KMS-11 (cell line): ENCODE results near the gene VAT1L.

ENCODE experiments used
- H2AFZ ChIP-seq: fragments of 200-600 bp; sonication (generic); 2 replicates; pipeline ENCODE4 v1.6.1; 2016; ENCODE audit warnings: antibody characterized with exemption, mixed run types, low read depth
- H3K27ac ChIP-seq: fragments of 200-600 bp; sonication (generic); 2 replicates; pipeline ENCODE4 v1.6.1; 2016; ENCODE audit warnings: mild to moderate bottlenecking, mixed run types
- H3K27me3 ChIP-seq: fragments of 200-600 bp; sonication (generic); 2 replicates; pipeline ENCODE4 v1.6.1; 2017; ENCODE audit warnings: mild to moderate bottlenecking, low read depth, mixed run types, moderate library complexity; ENCODE audit not compliant: insufficient read depth
- H3K36me3 ChIP-seq: fragments of 200-600 bp; sonication (generic); 2 replicates; pipeline ENCODE4 v1.6.1; 2017; ENCODE audit warnings: mild to moderate bottlenecking, mixed run types; ENCODE audit not compliant: insufficient read depth
- H3K4me1 ChIP-seq: fragments of 200-600 bp; sonication (generic); 2 replicates; pipeline ENCODE4 v1.6.1; 2016; ENCODE audit warnings: mild to moderate bottlenecking, low read depth, mixed run types; ENCODE audit not compliant: poor library complexity, severe bottlenecking
- H3K4me2 ChIP-seq: fragments of 200-600 bp; sonication (generic); 2 replicates; pipeline ENCODE4 v1.7.0; 2016; ENCODE audit warnings: mild to moderate bottlenecking, mixed run types
- H3K4me3 ChIP-seq: fragments of 200-600 bp; sonication (generic); IDR thresholded peaks from 2 replicates; pipeline ENCODE4 v1.6.1; 2017; ENCODE audit warnings: low read depth, low read length, mixed read lengths; ENCODE audit not compliant: insufficient read depth
- H3K79me2 ChIP-seq: fragments of 200-600 bp; sonication (generic); 2 replicates; pipeline ENCODE4 v1.6.1; 2016; ENCODE audit warnings: low read depth, mixed run types; ENCODE audit not compliant: insufficient read depth
- H3K9ac ChIP-seq: fragments of 200-600 bp; sonication (generic); 2 replicates; pipeline ENCODE4 v1.6.1; 2016; ENCODE audit warnings: mild to moderate bottlenecking, mixed run types
- H4K20me1 ChIP-seq: fragments of 200-600 bp; sonication (generic); 2 replicates; pipeline ENCODE4 v1.6.1; 2016; ENCODE audit warnings: mild to moderate bottlenecking, mixed run types; ENCODE audit not compliant: insufficient read depth
- CTCF ChIP-seq: fragments of 200-600 bp; sonication (generic); conservative IDR thresholded peaks from 2 replicates; pipeline ENCODE4 v1.6.1; 2017; ENCODE audit warnings: low read depth, mild to moderate bottlenecking, antibody characterized with exemption, low read length, moderate library complexity, mixed read lengths

VAT1L gene

GRCh38 chr16:77895962-77896361 is 107.6 kb downstream of the VAT1L start:
- H3K27me3 ChIP-seq: no peaks in the 10 kb centered on the region
- H3K4me3 ChIP-seq: no peak overlapping the region
- H3K4me1 ChIP-seq: no peaks in the 10 kb centered on the region
- no peak overlapping the region for H3K27ac ChIP-seq
- no peak overlapping the region for H3K9ac ChIP-seq
- TF ChIP-seq CTCF: no peak
- no peaks in the 10 kb centered on the region for H4K20me1 ChIP-seq
- H3K79me2 ChIP-seq: no peaks in the 10 kb centered on the region
- no peak overlapping the region for H2AFZ ChIP-seq
- no peak overlapping the region for H3K4me2 ChIP-seq
- H3K36me3 ChIP-seq: no peaks in the 10 kb centered on the region

- Histone ChIP-seq H2AFZ (no peak overlapping the region), H3K9ac (no peak overlapping the region), H3K4me3 (no peak overlapping the region), H3K27me3 (no peaks in the 10 kb centered on the region), H3K36me3 (no peaks in the 10 kb centered on the region), H3K4me2 (no peak overlapping the region), H3K4me1 (no peaks in the 10 kb centered on the region), H4K20me1 (no peaks in the 10 kb centered on the region), H3K27ac (no peak overlapping the region), H3K79me2 (no peaks in the 10 kb centered on the region)
- TF ChIP-seq CTCF: no peak
These were observed 108.2 kb downstream of the VAT1L start for GRCh38 chr16:77896415-77897128.

- no peaks in the 10 kb centered on the region for H3K79me2 ChIP-seq
- H3K27me3 ChIP-seq: no peaks in the 10 kb centered on the region
- no peak overlapping the region for H3K27ac ChIP-seq
- no peaks in the 10 kb centered on the region for H4K20me1 ChIP-seq
- H2AFZ ChIP-seq: no peak overlapping the region
- H3K4me3 ChIP-seq: no peak overlapping the region
- no peak overlapping the region for H3K9ac ChIP-seq
- H3K4me2 ChIP-seq: no peak overlapping the region
- H3K4me1 ChIP-seq: no peaks in the 10 kb centered on the region
- TF ChIP-seq CTCF: no peak
- H3K36me3 ChIP-seq: no peaks in the 10 kb centered on the region
These were observed 108.7 kb downstream of the VAT1L start for GRCh38 chr16:77897129-77897437.

GRCh38 chr16:77897831-77898605 is 109.7 kb downstream of the VAT1L start:
- Histone ChIP-seq H3K27ac (no peak overlapping the region), H3K36me3 (no peaks in the 10 kb centered on the region), H2AFZ (no peak overlapping the region), H3K4me2 (no peak overlapping the region), H3K9ac (no peak overlapping the region), H4K20me1 (no peaks in the 10 kb centered on the region), H3K27me3 (no peaks in the 10 kb centered on the region), H3K79me2 (no peaks in the 10 kb centered on the region), H3K4me3 (no peak overlapping the region), H3K4me1 (no peaks in the 10 kb centered on the region)
- no peak for TF ChIP-seq CTCF
